Panc1 (cell line): ENCODE results near the gene POLK.

ENCODE experiments used
- TF ChIP-seq, protein P1 (sequence below): fragments of 450-650 bp; IDR thresholded peaks from 2 replicates; pipeline ENCODE4 v1.5.1; 2017; ENCODE audit warnings: mild to moderate bottlenecking
- TF ChIP-seq, protein P2 (sequence below), 2 experiments: IDR thresholded peaks; 2 replicates each; pipeline ENCODE4 v1.6.1; 2011 to 2012; ENCODE audit warnings: low read depth in 2 of 2, control low read depth in 1 of 2, low read length in 1 of 2, mild to moderate bottlenecking in 1 of 2, moderate library complexity in 1 of 2; ENCODE audit not compliant: insufficient read depth in 1 of 2

DNA sequence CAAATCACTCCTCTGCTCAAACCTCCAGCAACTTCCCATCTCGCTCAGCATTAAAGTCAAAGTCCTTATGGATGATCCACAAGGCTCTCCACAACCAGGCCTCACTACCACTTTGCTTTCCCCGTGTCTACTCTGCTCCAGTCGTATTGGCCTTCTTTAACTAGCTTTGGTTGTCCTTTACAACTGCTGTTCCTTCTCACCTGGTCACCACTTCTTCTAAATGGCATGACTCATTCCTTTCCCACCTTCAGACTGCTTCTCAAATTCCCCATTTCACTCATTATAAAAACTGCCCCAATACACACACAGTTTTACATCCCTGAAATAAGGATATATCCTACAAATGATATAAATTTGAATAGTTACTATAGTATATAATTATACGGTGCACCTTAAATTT, 30.7 kb upstream of the POLK start:
- TF ChIP-seq, protein P1, sequence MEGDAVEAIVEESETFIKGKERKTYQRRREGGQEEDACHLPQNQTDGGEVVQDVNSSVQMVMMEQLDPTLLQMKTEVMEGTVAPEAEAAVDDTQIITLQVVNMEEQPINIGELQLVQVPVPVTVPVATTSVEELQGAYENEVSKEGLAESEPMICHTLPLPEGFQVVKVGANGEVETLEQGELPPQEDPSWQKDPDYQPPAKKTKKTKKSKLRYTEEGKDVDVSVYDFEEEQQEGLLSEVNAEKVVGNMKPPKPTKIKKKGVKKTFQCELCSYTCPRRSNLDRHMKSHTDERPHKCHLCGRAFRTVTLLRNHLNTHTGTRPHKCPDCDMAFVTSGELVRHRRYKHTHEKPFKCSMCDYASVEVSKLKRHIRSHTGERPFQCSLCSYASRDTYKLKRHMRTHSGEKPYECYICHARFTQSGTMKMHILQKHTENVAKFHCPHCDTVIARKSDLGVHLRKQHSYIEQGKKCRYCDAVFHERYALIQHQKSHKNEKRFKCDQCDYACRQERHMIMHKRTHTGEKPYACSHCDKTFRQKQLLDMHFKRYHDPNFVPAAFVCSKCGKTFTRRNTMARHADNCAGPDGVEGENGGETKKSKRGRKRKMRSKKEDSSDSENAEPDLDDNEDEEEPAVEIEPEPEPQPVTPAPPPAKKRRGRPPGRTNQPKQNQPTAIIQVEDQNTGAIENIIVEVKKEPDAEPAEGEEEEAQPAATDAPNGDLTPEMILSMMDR, result no peak
- TF ChIP-seq, protein P2, sequence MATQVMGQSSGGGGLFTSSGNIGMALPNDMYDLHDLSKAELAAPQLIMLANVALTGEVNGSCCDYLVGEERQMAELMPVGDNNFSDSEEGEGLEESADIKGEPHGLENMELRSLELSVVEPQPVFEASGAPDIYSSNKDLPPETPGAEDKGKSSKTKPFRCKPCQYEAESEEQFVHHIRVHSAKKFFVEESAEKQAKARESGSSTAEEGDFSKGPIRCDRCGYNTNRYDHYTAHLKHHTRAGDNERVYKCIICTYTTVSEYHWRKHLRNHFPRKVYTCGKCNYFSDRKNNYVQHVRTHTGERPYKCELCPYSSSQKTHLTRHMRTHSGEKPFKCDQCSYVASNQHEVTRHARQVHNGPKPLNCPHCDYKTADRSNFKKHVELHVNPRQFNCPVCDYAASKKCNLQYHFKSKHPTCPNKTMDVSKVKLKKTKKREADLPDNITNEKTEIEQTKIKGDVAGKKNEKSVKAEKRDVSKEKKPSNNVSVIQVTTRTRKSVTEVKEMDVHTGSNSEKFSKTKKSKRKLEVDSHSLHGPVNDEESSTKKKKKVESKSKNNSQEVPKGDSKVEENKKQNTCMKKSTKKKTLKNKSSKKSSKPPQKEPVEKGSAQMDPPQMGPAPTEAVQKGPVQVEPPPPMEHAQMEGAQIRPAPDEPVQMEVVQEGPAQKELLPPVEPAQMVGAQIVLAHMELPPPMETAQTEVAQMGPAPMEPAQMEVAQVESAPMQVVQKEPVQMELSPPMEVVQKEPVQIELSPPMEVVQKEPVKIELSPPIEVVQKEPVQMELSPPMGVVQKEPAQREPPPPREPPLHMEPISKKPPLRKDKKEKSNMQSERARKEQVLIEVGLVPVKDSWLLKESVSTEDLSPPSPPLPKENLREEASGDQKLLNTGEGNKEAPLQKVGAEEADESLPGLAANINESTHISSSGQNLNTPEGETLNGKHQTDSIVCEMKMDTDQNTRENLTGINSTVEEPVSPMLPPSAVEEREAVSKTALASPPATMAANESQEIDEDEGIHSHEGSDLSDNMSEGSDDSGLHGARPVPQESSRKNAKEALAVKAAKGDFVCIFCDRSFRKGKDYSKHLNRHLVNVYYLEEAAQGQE (IDR thresholded peaks at IDR 0.05; ENCODE audit: insufficient read depth in 1 of 2, low read depth in 2 of 2, low read length in 1 of 2), result no peak
